ENCODE data around the gene USH2A.

DNA sequence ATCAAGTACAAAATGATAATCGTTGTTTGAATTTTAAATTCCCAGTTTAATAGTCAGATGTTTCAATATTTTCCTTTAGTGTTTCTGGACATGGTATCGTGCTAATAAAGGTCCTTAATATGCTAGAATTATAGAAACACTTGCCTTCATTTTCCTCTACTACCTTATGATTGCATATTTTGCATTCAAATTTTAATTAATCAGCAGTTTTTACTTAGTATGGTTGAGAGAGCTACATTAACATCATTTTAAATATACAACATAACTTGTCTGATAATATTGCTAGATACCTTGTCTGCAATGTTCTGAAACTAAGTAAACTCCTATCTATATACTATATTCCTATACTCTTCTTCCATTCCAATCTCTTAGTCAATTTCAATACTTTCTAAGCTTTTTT is 66.3 kb downstream of the USH2A start:
- TF ChIP-seq POLR2AphosphoS5 (IDR thresholded peaks at IDR 0.05) (no peak), POLR2A (IDR thresholded peaks at IDR 0.05) (no peak), EP300 (IDR thresholded peaks at IDR 0.05) (no peak)
- TF ChIP-seq, protein P1, sequence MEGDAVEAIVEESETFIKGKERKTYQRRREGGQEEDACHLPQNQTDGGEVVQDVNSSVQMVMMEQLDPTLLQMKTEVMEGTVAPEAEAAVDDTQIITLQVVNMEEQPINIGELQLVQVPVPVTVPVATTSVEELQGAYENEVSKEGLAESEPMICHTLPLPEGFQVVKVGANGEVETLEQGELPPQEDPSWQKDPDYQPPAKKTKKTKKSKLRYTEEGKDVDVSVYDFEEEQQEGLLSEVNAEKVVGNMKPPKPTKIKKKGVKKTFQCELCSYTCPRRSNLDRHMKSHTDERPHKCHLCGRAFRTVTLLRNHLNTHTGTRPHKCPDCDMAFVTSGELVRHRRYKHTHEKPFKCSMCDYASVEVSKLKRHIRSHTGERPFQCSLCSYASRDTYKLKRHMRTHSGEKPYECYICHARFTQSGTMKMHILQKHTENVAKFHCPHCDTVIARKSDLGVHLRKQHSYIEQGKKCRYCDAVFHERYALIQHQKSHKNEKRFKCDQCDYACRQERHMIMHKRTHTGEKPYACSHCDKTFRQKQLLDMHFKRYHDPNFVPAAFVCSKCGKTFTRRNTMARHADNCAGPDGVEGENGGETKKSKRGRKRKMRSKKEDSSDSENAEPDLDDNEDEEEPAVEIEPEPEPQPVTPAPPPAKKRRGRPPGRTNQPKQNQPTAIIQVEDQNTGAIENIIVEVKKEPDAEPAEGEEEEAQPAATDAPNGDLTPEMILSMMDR (IDR thresholded peaks at IDR 0.05), result no peak
